Smooth muscle cell (in vitro differentiated cells): ENCODE data around the gene PLA2G2F. TPM values are rescaled to one million over a fixed set of nuclear protein-coding genes. Genes with fewer than 3 reads are reported as not detected.
A peak's percentile ranks its signal among the peaks of the same experiment; 100 is the strongest.

Experiments used
- DNase-seq: peaks from one replicate; lab custom pipeline; 2025; ENCODE audit not compliant: unreplicated experiment; lab: John Stamatoyannopoulos, UW
- H2AFZ ChIP-seq: fragments of 200-600 bp; sonication (generic); 2 replicates; pipeline ENCODE4 v1.6.0; 2016; ENCODE audit warnings: antibody characterized with exemption, low read depth, mild to moderate bottlenecking
- H3F3A ChIP-seq: fragments of 200-600 bp; sonication (generic); 2 replicates; pipeline ENCODE4 v1.6.0; 2017; ENCODE audit warnings: antibody characterized with exemption, low read depth
- H3K27ac ChIP-seq: fragments of 200-600 bp; sonication (generic); 2 replicates; pipeline ENCODE4 v1.5.1; 2016; ENCODE audit warnings: low read depth, mild to moderate bottlenecking
- H3K27me3 ChIP-seq: fragments of 200-600 bp; sonication (generic); 2 replicates; pipeline ENCODE4 v1.6.1; 2016; ENCODE audit warnings: low read depth, mild to moderate bottlenecking
- H3K36me3 ChIP-seq: fragments of 200-600 bp; sonication (generic); 2 replicates; pipeline ENCODE4 v1.5.1; 2016; ENCODE audit warnings: low read depth
- H3K4me1 ChIP-seq: fragments of 200-600 bp; sonication (generic); 2 replicates; pipeline ENCODE4 v1.5.1; 2016; ENCODE audit warnings: low read depth
- H3K4me2 ChIP-seq: fragments of 200-600 bp; sonication (generic); 2 replicates; pipeline ENCODE4 v1.6.0; 2016; ENCODE audit warnings: mild to moderate bottlenecking
- H3K4me3 ChIP-seq: fragments of 200-600 bp; sonication (generic); 2 replicates; pipeline ENCODE4 v1.5.1; 2016; ENCODE audit warnings: mild to moderate bottlenecking
- H3K79me2 ChIP-seq: fragments of 200-600 bp; sonication (generic); 2 replicates; pipeline ENCODE4 v1.6.0; 2016; ENCODE audit warnings: low read depth, mild to moderate bottlenecking
- H3K9ac ChIP-seq: fragments of 200-600 bp; sonication (generic); 2 replicates; pipeline ENCODE4 v1.6.0; 2016; ENCODE audit warnings: low read depth
- H3K9me3 ChIP-seq: fragments of 200-600 bp; sonication (generic); replicated peaks from 2 replicates; pipeline ENCODE4 v1.5.1; 2016; ENCODE audit warnings: low read depth
- H4K20me1 ChIP-seq: fragments of 200-600 bp; sonication (generic); 2 replicates; pipeline ENCODE4 v1.6.0; 2016; ENCODE audit warnings: low read depth
- WGBS: methylation state at CpG from one replicate; pipeline ENCODE4 v1.1.7; 2016; ENCODE audit warnings: low lambda C conversion rate; 5-methylcytosine and 5-hydroxymethylcytosine counted together
- polyA plus RNA-seq: library from polyadenylated mRNA; unstranded; fragments of >200 nt; fragmentation: Nextera tagmentation; extraction: Ambion mirVana; gene quantifications from 2 replicates; pipeline ENCODE4 v1.2.1, GENCODE V29; 2016
- total RNA-seq: library from RNA; depleted of rRNA; stranded (reverse); fragments of >200 nt; gene quantifications from 2 replicates; pipeline ENCODE4 v1.2.3, GENCODE V29; 2014
- TF ChIP-seq, protein P1 (sequence below): fragments of 200-600 bp; sonication (generic); IDR thresholded peaks from 2 replicates; pipeline ENCODE4 v1.5.1; 2017; ENCODE audit warnings: borderline replicate concordance, mild to moderate bottlenecking, antibody characterized with exemption; ENCODE audit not compliant: insufficient read depth, poor library complexity, severe bottlenecking

The PLA2G2F gene
- total and polyA plus RNA-seq, 2 experiments from 2014 or later, result 0.81 to 1.9 TPM

DNA sequence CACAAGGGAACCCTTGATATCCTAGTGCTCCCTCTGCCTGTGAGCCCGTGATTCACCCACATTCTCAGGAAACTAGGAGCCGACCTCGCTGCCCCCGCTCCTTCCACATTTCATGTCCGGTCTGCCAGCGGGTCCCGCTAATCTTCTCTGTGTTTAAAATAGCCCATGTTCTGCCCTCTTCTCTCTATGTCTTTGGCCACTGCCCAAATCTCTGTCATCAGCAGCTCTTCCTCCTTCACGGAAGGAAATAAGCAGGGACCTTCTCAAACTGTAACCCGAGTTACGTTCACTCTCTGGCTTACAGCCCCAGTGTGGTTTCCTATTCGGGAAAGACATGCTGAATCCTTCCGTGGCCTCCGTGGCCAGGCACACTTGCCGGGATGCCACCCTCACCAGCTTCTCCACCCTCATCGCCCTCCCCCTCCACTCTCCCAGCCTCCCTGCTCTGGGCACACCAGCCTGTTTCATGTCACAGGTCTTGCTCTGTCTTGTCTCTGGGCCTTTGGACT lies 25.6 kb downstream of the PLA2G2F start:
- DNase-seq, result no peak
- 88% methylated on average over 15 of the region's 15 CpGs for WGBS
- Histone ChIP-seq H3K9ac (no peak overlapping the region), H3K4me2 (no peak overlapping the region), H4K20me1 (no peaks in the 10 kb centered on the region), H2AFZ (no peak overlapping the region), H3K27ac (no peak overlapping the region), H3K27me3 (no peaks in the 10 kb centered on the region), H3F3A (no peaks in the 10 kb centered on the region), H3K79me2 (no peaks in the 10 kb centered on the region), H3K36me3 (no peaks in the 10 kb centered on the region), H3K9me3 (peaks cover 8% of the 10 kb centered on the region), H3K4me1 (no peaks in the 10 kb centered on the region), H3K4me3 (no peak overlapping the region)
- TF ChIP-seq, protein P1, sequence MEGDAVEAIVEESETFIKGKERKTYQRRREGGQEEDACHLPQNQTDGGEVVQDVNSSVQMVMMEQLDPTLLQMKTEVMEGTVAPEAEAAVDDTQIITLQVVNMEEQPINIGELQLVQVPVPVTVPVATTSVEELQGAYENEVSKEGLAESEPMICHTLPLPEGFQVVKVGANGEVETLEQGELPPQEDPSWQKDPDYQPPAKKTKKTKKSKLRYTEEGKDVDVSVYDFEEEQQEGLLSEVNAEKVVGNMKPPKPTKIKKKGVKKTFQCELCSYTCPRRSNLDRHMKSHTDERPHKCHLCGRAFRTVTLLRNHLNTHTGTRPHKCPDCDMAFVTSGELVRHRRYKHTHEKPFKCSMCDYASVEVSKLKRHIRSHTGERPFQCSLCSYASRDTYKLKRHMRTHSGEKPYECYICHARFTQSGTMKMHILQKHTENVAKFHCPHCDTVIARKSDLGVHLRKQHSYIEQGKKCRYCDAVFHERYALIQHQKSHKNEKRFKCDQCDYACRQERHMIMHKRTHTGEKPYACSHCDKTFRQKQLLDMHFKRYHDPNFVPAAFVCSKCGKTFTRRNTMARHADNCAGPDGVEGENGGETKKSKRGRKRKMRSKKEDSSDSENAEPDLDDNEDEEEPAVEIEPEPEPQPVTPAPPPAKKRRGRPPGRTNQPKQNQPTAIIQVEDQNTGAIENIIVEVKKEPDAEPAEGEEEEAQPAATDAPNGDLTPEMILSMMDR, result no peak

DNA sequence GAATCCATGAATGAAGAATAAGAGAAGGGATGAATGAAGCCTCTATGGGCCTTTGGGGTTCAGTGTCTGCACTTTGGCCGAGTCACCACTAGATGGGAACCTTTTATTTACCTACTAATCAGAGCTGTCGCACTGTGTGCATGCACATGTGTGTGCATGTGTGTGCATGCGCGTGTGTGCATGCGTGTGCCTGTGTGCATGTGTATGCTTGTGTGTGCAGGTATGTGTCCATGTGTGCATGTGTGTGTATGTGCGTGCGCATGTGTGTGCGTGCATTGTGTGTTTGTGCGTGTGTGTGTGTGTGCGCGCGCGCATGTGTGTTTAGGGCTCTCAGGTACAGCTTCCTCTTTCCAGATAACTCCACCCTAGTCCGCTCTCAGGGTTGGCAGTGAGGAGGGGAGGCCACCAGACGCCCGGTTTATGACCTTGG lies 26.4 kb downstream of the PLA2G2F start:
- H3K79me2 ChIP-seq, result no peaks in the 10 kb centered on the region
- H4K20me1 ChIP-seq, result no peaks in the 10 kb centered on the region
- no peak overlapping the region for H3K27ac ChIP-seq
- TF ChIP-seq, protein P1, result peak; percentile 19
- H3K27me3 ChIP-seq, result no peaks in the 10 kb centered on the region
- H3K9me3 ChIP-seq, result peaks cover 2% of the 10 kb centered on the region
- H3K36me3 ChIP-seq, result no peaks in the 10 kb centered on the region
- H3F3A ChIP-seq, result no peaks in the 10 kb centered on the region
- no peak for DNase-seq
- no peak overlapping the region for H2AFZ ChIP-seq
- no peak overlapping the region for H3K9ac ChIP-seq
- 93% methylated on average over 16 of the region's 16 CpGs for WGBS
- H3K4me3 ChIP-seq, result no peak overlapping the region
- no peaks in the 10 kb centered on the region for H3K4me1 ChIP-seq
- H3K4me2 ChIP-seq, result no peak overlapping the region

DNA sequence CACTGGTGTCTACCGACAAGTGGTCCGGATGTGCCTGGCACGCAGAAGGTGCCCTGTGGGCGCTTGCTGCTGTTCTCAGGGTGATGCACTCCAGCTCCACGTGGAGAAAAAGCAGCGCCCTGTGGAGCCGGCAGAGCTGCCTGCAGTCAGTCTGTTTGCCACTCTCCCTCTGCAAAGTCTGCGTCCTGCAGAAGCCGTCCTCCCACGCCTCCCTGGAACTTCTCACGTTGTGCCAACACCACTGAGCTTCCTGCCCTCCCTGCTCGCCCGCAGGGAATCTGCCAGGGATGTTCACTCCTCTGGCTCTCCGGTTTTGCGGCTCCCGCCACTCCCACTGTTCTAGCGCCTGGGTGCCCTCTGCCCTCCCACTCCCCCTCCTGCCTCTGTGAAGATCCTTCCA lies 26.9 kb downstream of the PLA2G2F start:
- Histone ChIP-seq H3K27ac (no peak overlapping the region), H3F3A (no peaks in the 10 kb centered on the region), H3K36me3 (no peaks in the 10 kb centered on the region), H4K20me1 (no peaks in the 10 kb centered on the region), H3K9me3 (no peaks in the 10 kb centered on the region), H3K4me3 (no peak overlapping the region), H2AFZ (no peak overlapping the region), H3K4me1 (no peaks in the 10 kb centered on the region), H3K27me3 (no peaks in the 10 kb centered on the region), H3K79me2 (no peaks in the 10 kb centered on the region), H3K4me2 (no peak overlapping the region), H3K9ac (no peak overlapping the region)
- TF ChIP-seq, protein P1, result no peak
- WGBS, result 84% methylated on average over 17 of the region's 17 CpGs
- no peak for DNase-seq

DNA sequence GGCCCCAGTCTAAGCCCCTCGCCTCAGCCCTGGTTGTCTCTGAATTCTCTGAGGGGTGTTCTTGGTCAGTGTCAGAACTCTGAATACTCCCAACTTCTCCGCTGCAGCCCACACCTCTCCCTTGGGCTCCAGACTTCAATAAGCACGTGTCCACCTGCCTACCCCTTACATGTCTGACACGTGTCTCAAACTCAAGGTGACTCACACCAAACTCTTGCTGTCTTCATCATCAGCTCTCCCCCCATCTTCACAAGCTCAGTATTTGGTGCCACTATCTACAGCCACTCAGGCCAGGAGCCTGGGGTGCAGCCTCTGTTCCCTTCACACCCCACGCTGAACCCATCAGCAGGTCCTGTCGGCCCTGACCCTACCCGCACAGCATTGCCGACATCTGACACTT lies 28.0 kb downstream of the PLA2G2F start:
- H3K4me2 ChIP-seq, result no peak overlapping the region
- no peaks in the 10 kb centered on the region for H3K79me2 ChIP-seq
- H3K4me3 ChIP-seq, result no peak overlapping the region
- H3K9ac ChIP-seq, result no peak overlapping the region
- no peaks in the 10 kb centered on the region for H4K20me1 ChIP-seq
- H3F3A ChIP-seq, result no peaks in the 10 kb centered on the region
- H3K4me1 ChIP-seq, result no peaks in the 10 kb centered on the region
- TF ChIP-seq, protein P1, result no peak
- H2AFZ ChIP-seq, result no peak overlapping the region
- H3K36me3 ChIP-seq, result no peaks in the 10 kb centered on the region
- 86% methylated on average over 8 of the region's 8 CpGs for WGBS
- no peaks in the 10 kb centered on the region for H3K27me3 ChIP-seq
- H3K27ac ChIP-seq, result no peak overlapping the region
- no peak for DNase-seq
- no peaks in the 10 kb centered on the region for H3K9me3 ChIP-seq
